HG03439 (cell line): Measurements from ENCODE around the gene TARBP2.

Experiments
- ATAC-seq: cut with Tn5 transposase; IDR thresholded peaks from one replicate; pipeline ENCODE4 v1.9.1; 2021; ENCODE audit warnings: mild to moderate bottlenecking, moderate library complexity; ENCODE audit not compliant: unreplicated experiment

Gene TARBP2

GRCh38 chr12:53552361-53553327, 51.6 kb downstream of the TARBP2 start:
- ATAC-seq = no peak
